Endothelial cell of umbilical vein (primary cell): ENCODE data around the gene SEPTIN10.
"Not testable (repeated sequence)": the region's sequence is repeated elsewhere in the genome, so short reads cannot be mapped to it uniquely, and the experiment has no call there.

Source experiments
- EZH2 ChIP-seq: IDR thresholded peaks from 2 replicates; pipeline ENCODE4 v1.6.1; 2012; ENCODE audit warnings: borderline replicate concordance, low read depth, mild to moderate bottlenecking, moderate library complexity, low read length, inconsistent platforms; ENCODE audit not compliant: severe bottlenecking
- FOS ChIP-seq: IDR thresholded peaks from 2 replicates; pipeline ENCODE4 v1.6.1; 2011; ENCODE audit warnings: mild to moderate bottlenecking, low read length, moderate library complexity, borderline replicate concordance; ENCODE audit not compliant: insufficient read depth
- MAX ChIP-seq: IDR thresholded peaks from 2 replicates; pipeline ENCODE4 v1.6.1; 2011; ENCODE audit not compliant: insufficient read depth, insufficient read length
- POLR2A ChIP-seq: IDR thresholded peaks from 2 replicates; pipeline ENCODE4 v1.6.1; 2012; ENCODE audit warnings: low read depth, mild to moderate bottlenecking, control low read depth, low read length
- TF ChIP-seq, protein P1 (sequence below), 2 donors: IDR thresholded peaks; 1 replicate in 1 of 2; 2 replicates in 1 of 2; pipeline ENCODE4 v1.5.1; 2011; ENCODE audit warnings: low read length in 2 of 2, mild to moderate bottlenecking in 2 of 2, moderate library complexity in 2 of 2, control low read depth in 1 of 2, inconsistent platforms in 1 of 2, low read depth in 1 of 2; ENCODE audit not compliant: insufficient read depth in 1 of 2; ENCODE audit errors: extremely low read depth in 1 of 2

DNA sequence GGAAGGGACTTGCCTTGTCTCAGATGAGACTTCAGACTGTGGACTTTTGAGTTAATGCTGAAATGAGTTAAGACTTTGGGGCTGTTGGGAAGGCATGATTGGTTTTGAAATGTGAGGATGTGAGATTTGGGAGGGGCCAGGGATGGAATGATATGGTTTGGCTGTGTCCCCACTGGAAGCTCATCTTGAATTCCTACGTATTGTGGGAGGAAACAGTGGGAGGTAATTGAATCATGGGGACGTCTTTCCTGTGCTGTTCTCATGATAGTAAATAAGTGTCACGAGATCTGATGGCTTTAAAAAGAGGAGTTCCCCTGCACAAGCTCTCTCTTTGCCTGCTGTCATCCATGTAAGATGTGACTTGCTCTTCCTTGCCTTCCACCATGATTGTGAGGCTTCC lies 77.2 kb downstream of the SEPTIN10 start:
- TF ChIP-seq POLR2A, MAX, EZH2, FOS: not testable (repeated sequence)
- TF ChIP-seq, protein P1, sequence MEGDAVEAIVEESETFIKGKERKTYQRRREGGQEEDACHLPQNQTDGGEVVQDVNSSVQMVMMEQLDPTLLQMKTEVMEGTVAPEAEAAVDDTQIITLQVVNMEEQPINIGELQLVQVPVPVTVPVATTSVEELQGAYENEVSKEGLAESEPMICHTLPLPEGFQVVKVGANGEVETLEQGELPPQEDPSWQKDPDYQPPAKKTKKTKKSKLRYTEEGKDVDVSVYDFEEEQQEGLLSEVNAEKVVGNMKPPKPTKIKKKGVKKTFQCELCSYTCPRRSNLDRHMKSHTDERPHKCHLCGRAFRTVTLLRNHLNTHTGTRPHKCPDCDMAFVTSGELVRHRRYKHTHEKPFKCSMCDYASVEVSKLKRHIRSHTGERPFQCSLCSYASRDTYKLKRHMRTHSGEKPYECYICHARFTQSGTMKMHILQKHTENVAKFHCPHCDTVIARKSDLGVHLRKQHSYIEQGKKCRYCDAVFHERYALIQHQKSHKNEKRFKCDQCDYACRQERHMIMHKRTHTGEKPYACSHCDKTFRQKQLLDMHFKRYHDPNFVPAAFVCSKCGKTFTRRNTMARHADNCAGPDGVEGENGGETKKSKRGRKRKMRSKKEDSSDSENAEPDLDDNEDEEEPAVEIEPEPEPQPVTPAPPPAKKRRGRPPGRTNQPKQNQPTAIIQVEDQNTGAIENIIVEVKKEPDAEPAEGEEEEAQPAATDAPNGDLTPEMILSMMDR (IDR thresholded peaks at IDR 0.05; ENCODE audit: extremely low read depth in 1 of 2, insufficient read depth in 1 of 2, low read depth in 1 of 2, low read length in 2 of 2) = not testable (repeated sequence)
